ENCODE results near the gene ARFGEF3.

ARFGEF3 gene

GRCh38 chr6:138382498-138383265, 220.9 kb downstream of the ARFGEF3 start:
- no peak for DNase-seq
- H3K27ac ChIP-seq (ENCODE audit: insufficient read depth in 1 of 2, low read depth in 1 of 2, low read length in 2 of 2, poor library complexity in 1 of 2, severe bottlenecking in 2 of 2), result no peak overlapping the region
- ChIA-PET POLR2A (no interaction called here), CTCF (interaction anchor here (1.4 kb wide), 1 partner anchor 11 kb away, joined by 3 read pairs; no protein-coding TSS in a partner anchor)
- H3K4me1 ChIP-seq (ENCODE audit: control extremely low read depth in 1 of 4, control insufficient read depth in 4 of 4, insufficient read depth in 4 of 4, low read length in 3 of 4), result no peaks in the 10 kb centered on the region
- no peak overlapping the region for H3K4me3 ChIP-seq (ENCODE audit: control insufficient read depth in 1 of 7, extremely low read depth in 1 of 7, insufficient read depth in 4 of 7, low read depth in 2 of 7, low read length in 6 of 7)
- no peaks in the 10 kb centered on the region for H3K9me3 ChIP-seq (ENCODE audit: control extremely low read depth in 1 of 5, control insufficient read depth in 4 of 5, insufficient read depth in 2 of 5, low read depth in 1 of 5, low read length in 4 of 5)
- 91% methylated on average over 8 of the region's 8 CpGs for WGBS (ENCODE audit: insufficient coverage)
- no peaks in the 10 kb centered on the region for H3K36me3 ChIP-seq (ENCODE audit: control insufficient read depth in 4 of 4, insufficient read depth in 4 of 4, low read length in 3 of 4)
- no peaks in the 10 kb centered on the region for H3K27me3 ChIP-seq (replicated peaks in 2 of 5; ENCODE audit: control insufficient read depth in 4 of 5, insufficient read depth in 5 of 5, low read length in 4 of 5)

DNA sequence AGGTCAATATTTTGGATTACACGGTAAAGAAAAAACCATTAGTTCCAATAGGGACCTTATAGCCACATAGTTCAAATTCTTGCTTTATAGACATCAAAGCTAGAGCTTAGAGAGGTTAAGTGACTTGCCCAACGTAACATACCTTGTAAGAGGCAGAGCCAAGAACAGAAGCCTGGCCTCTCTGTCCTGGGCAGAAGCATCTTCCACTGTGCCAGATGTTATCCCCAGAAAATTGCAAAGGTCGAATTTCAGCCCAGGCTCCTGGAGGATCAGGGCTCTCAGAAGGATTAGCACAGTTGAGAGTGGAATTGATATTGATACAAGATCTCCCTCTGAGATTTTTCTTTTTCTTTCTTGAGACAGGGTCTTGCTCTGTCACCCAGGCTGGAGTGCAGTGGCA, 222.0 kb downstream of the ARFGEF3 start:
- H3K27me3 ChIP-seq (replicated peaks in 2 of 5; ENCODE audit: control insufficient read depth in 4 of 5, insufficient read depth in 5 of 5, low read length in 4 of 5), result no peaks in the 10 kb centered on the region
- H3K9me3 ChIP-seq (ENCODE audit: control extremely low read depth in 1 of 5, control insufficient read depth in 4 of 5, insufficient read depth in 2 of 5, low read depth in 1 of 5, low read length in 4 of 5), result no peaks in the 10 kb centered on the region
- H3K27ac ChIP-seq (ENCODE audit: insufficient read depth in 1 of 2, low read depth in 1 of 2, low read length in 2 of 2, poor library complexity in 1 of 2, severe bottlenecking in 2 of 2), result no peak overlapping the region
- 100% methylated on average over 1 of the region's 3 CpGs for WGBS (ENCODE audit: insufficient coverage)
- no peak for DNase-seq
- no peak overlapping the region for H3K4me3 ChIP-seq (ENCODE audit: control insufficient read depth in 1 of 7, extremely low read depth in 1 of 7, insufficient read depth in 4 of 7, low read depth in 2 of 7, low read length in 6 of 7)
- no peaks in the 10 kb centered on the region for H3K4me1 ChIP-seq (ENCODE audit: control extremely low read depth in 1 of 4, control insufficient read depth in 4 of 4, insufficient read depth in 4 of 4, low read length in 3 of 4)
- ChIA-PET POLR2A (no interaction called here), CTCF (interaction anchor here (1.4 kb wide), 1 partner anchor 10 kb away, joined by 3 read pairs; no protein-coding TSS in a partner anchor)
- H3K36me3 ChIP-seq (ENCODE audit: control insufficient read depth in 4 of 4, insufficient read depth in 4 of 4, low read length in 3 of 4), result no peaks in the 10 kb centered on the region

GRCh38 chr6:138386897-138387296, 225.2 kb downstream of the ARFGEF3 start:
- Histone ChIP-seq H3K36me3 (ENCODE audit: control insufficient read depth in 4 of 4, insufficient read depth in 4 of 4, low read length in 3 of 4) (no peaks in the 10 kb centered on the region), H3K4me3 (ENCODE audit: control insufficient read depth in 1 of 7, extremely low read depth in 1 of 7, insufficient read depth in 4 of 7, low read depth in 2 of 7, low read length in 6 of 7) (no peak overlapping the region), H3K4me1 (ENCODE audit: control extremely low read depth in 1 of 4, control insufficient read depth in 4 of 4, insufficient read depth in 4 of 4, low read length in 3 of 4) (no peaks in the 10 kb centered on the region), H3K27me3 (replicated peaks in 2 of 5; ENCODE audit: control insufficient read depth in 4 of 5, insufficient read depth in 5 of 5, low read length in 4 of 5) (no peaks in the 10 kb centered on the region), H3K27ac (ENCODE audit: insufficient read depth in 1 of 2, low read depth in 1 of 2, low read length in 2 of 2, poor library complexity in 1 of 2, severe bottlenecking in 2 of 2) (no peak overlapping the region), H3K9me3 (ENCODE audit: control extremely low read depth in 1 of 5, control insufficient read depth in 4 of 5, insufficient read depth in 2 of 5, low read depth in 1 of 5, low read length in 4 of 5) (no peaks in the 10 kb centered on the region)
- no peak for DNase-seq
- POLR2A ChIA-PET, result no interaction called here
- 100% methylated on average over 2 of the region's 3 CpGs for WGBS (ENCODE audit: insufficient coverage)
- CTCF ChIA-PET, result no interaction called here

GRCh38 chr6:138387577-138388368, 226.0 kb downstream of the ARFGEF3 start:
- CTCF ChIA-PET, result no interaction called here
- no peaks in the 10 kb centered on the region for H3K4me1 ChIP-seq (ENCODE audit: control extremely low read depth in 1 of 4, control insufficient read depth in 4 of 4, insufficient read depth in 4 of 4, low read length in 3 of 4)

GRCh38 chr6:138389551-138389950, 227.8 kb downstream of the ARFGEF3 start:
- no peaks in the 10 kb centered on the region for H3K36me3 ChIP-seq (ENCODE audit: control insufficient read depth in 4 of 4, insufficient read depth in 4 of 4, low read length in 3 of 4)
- CTCF ChIA-PET, result no interaction called here
- no peaks in the 10 kb centered on the region for H3K9me3 ChIP-seq (ENCODE audit: control extremely low read depth in 1 of 5, control insufficient read depth in 4 of 5, insufficient read depth in 2 of 5, low read depth in 1 of 5, low read length in 4 of 5)
- no peak for DNase-seq
- no peak overlapping the region for H3K4me3 ChIP-seq (ENCODE audit: control insufficient read depth in 1 of 7, extremely low read depth in 1 of 7, insufficient read depth in 4 of 7, low read depth in 2 of 7, low read length in 6 of 7)
- WGBS (ENCODE audit: insufficient coverage), result 97% methylated on average over 5 of the region's 5 CpGs
- POLR2A ChIA-PET, result no interaction called here
- H3K27ac ChIP-seq (ENCODE audit: insufficient read depth in 1 of 2, low read depth in 1 of 2, low read length in 2 of 2, poor library complexity in 1 of 2, severe bottlenecking in 2 of 2), result no peak overlapping the region
- H3K27me3 ChIP-seq (replicated peaks in 2 of 5; ENCODE audit: control insufficient read depth in 4 of 5, insufficient read depth in 5 of 5, low read length in 4 of 5), result no peaks in the 10 kb centered on the region
- H3K4me1 ChIP-seq (ENCODE audit: control extremely low read depth in 1 of 4, control insufficient read depth in 4 of 4, insufficient read depth in 4 of 4, low read length in 3 of 4), result peaks cover 0 to 6% (median 0%) of the 10 kb centered on the region in 4 experiments

More at GRCh38 chr6:138387577-138388368, 226.0 kb downstream of the ARFGEF3 start:
- Histone ChIP-seq H3K27me3 (replicated peaks in 2 of 5; ENCODE audit: control insufficient read depth in 4 of 5, insufficient read depth in 5 of 5, low read length in 4 of 5) (no peaks in the 10 kb centered on the region), H3K9me3 (ENCODE audit: control extremely low read depth in 1 of 5, control insufficient read depth in 4 of 5, insufficient read depth in 2 of 5, low read depth in 1 of 5, low read length in 4 of 5) (no peaks in the 10 kb centered on the region), H3K27ac (ENCODE audit: insufficient read depth in 1 of 2, low read depth in 1 of 2, low read length in 2 of 2, poor library complexity in 1 of 2, severe bottlenecking in 2 of 2) (no peak overlapping the region), H3K4me3 (ENCODE audit: control insufficient read depth in 1 of 7, extremely low read depth in 1 of 7, insufficient read depth in 4 of 7, low read depth in 2 of 7, low read length in 6 of 7) (no peak overlapping the region), H3K36me3 (ENCODE audit: control insufficient read depth in 4 of 4, insufficient read depth in 4 of 4, low read length in 3 of 4) (no peaks in the 10 kb centered on the region)
- 94% methylated on average over 7 of the region's 8 CpGs for WGBS (ENCODE audit: insufficient coverage)
- DNase-seq, result no peak
- POLR2A ChIA-PET, result no interaction called here

All from common myeloid progenitor, CD34-positive (primary cell).